ENCODE results near the gene SPAAR. TPM values are rescaled to one million over a fixed set of nuclear protein-coding genes. Genes with fewer than 3 reads are reported as not detected.

The SPAAR gene
- total and polyA plus RNA-seq, 9 of the 15 experiments (the other 6 are each of a cell fraction or from before 2014, with no cell fraction given) = not detected

- no peak for TF ChIP-seq RBM39 (optimal IDR thresholded peaks at IDR 0.05; ENCODE audit: low read depth, low read length)
- no peak for TF ChIP-seq MAX (CRISPR knock-in tag; IDR thresholded peaks at IDR 0.05)
- no peak for TF ChIP-seq HEY1 (CRISPR knock-in tag; IDR thresholded peaks at IDR 0.05; ENCODE audit: borderline replicate concordance)
- TF ChIP-seq ZNF384 (IDR thresholded peaks at IDR 0.05; ENCODE audit: low read depth, low read length) = no peak
- TF ChIP-seq NR2C2 (CRISPR knock-in tag; IDR thresholded peaks at IDR 0.05) = no peak
- 0 out of 2 replicates have a peak, but pooled peaks have one; percentile 15 for TF ChIP-seq NR2C2 (tag; IDR thresholded peaks at IDR 0.05)
- no peak for TF ChIP-seq FIP1L1 (IDR thresholded peaks at IDR 0.05; ENCODE audit: low read depth, low read length, poor library complexity, severe bottlenecking)
- no peak for TF ChIP-seq FOXA1 (IDR thresholded peaks at IDR 0.05; ENCODE audit: borderline replicate concordance)
- no peak for TF ChIP-seq NR3C1 (CRISPR knock-in tag; IDR thresholded peaks at IDR 0.05)
- TF ChIP-seq DIDO1 (tag; IDR thresholded peaks at IDR 0.05; ENCODE audit: low read depth) = no peak
- no peak for TF ChIP-seq ZNF584 (CRISPR knock-in tag; IDR thresholded peaks at IDR 0.05; ENCODE audit: low read depth)
- no peak for TF ChIP-seq E2F3 (CRISPR knock-in tag; IDR thresholded peaks at IDR 0.05)
- no peak for TF ChIP-seq MED1 (CRISPR knock-in tag; IDR thresholded peaks at IDR 0.05; ENCODE audit: borderline replicate concordance)
- TF ChIP-seq NUFIP1 (IDR thresholded peaks at IDR 0.05; ENCODE audit: partially characterized antibody) = no peak
- TF ChIP-seq HNRNPLL (IDR thresholded peaks at IDR 0.05; ENCODE audit: low read depth, low read length, poor library complexity, severe bottlenecking) = no peak
- no peak for TF ChIP-seq XRCC4 (IDR thresholded peaks at IDR 0.05; ENCODE audit: extremely low read depth, insufficient read depth, insufficient read length)
- no peak for TF ChIP-seq CHD2 (IDR thresholded peaks at IDR 0.05; ENCODE audit: low read depth, low read length)
Measured at GRCh38 chr9:35923927-35924763, 14.9 kb downstream of the SPAAR start (continued).

Measured in K562 (cell line).